Activated T-cell treated with anti-CD3 and anti-CD28 coated beads for 1 hour (primary cell): Measurements from ENCODE around the gene PAIP2B.

Experiments
- DNase-seq: peaks from one replicate; pipeline ENCODE4 v3.0.0-alpha.2; 2020; ENCODE audit warnings: low read depth

Gene PAIP2B

DNA sequence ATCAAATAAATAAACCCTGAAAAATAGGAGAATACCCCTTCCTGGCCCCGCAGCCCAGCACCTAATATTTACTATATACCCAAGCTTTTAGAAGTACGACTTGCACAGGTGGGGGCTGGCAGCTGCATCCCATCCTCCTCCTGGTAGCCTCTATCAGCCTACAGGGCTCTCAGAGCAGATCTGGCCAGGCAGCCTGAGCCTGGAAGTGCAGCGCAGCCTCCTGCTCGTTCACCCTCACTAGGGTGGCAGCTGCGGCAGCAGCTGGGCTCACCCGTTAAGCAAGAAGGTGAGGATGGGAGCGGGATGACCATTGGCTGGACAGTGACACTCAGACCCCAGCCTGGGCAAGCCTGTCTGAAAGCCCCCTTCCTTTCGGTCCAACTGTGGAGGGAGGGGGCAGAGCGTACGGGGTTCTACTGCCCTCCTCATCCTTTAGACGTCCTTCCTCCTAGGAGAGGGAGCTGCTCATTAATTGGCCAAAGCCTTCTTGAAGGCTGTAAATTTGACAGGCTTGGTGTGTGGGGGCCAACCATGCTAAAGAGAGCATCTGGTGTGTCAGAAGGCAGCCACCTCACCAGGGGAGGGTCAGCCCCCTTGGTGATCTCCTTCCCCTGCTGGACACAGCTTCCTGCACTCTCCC lies 73.2 kb downstream of the PAIP2B start:
- no peak for DNase-seq

DNA sequence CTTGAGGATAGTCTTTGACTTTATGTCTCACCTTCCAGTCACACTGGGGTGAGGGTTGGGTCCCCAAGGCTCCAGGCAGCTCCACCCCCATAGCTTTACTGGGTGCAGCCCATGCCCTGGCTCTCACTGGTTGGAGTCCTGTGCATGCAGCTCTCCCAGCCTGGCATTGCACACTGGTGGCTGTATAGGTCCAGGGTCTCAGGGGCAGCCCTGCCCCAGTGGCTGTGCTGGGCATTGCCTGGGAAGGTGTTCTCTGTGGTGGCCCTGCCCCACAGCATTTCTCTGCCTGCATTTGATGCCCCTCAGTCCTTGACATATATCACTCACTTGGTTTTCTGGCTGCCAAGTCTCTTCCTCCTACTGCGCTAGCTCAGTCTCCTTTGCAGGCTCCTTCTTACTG lies 75.3 kb downstream of the PAIP2B start:
- no peak for DNase-seq

DNA sequence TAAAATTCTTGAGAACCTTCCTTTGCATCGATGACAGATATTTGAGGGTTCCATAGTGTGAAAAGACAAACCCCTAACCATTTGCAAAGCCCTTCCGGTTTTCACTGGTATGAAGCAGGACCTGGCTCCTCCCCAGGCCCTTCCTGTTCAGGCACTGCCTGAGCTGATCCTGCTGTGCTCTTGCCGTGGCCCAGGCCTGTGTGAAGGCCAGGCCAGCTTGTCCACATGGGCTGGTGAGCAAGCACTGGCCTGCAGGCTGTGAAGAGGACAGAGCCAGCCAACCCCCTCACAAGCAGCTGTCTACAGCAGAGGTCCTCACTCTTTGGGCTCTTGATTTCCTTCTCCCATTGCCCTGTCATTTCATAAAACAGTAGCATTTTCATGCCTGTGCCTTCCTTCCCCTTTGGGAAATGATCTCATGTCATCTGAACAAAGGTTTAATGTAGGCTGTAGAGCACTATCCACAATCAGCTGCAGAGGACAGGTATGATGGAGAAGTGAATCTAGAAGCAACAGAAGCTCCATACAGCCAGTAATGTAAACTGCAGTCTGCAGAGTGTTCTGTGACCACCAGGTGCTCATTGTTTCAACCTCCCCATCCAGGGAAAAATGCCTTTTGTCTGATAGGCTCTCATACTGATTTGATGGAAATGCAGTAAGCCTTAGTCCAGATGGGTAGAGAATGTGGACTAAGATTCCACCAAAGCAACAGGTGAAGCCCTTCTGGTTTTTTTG lies 76.7 kb downstream of the PAIP2B start:
- no peak for DNase-seq

DNA sequence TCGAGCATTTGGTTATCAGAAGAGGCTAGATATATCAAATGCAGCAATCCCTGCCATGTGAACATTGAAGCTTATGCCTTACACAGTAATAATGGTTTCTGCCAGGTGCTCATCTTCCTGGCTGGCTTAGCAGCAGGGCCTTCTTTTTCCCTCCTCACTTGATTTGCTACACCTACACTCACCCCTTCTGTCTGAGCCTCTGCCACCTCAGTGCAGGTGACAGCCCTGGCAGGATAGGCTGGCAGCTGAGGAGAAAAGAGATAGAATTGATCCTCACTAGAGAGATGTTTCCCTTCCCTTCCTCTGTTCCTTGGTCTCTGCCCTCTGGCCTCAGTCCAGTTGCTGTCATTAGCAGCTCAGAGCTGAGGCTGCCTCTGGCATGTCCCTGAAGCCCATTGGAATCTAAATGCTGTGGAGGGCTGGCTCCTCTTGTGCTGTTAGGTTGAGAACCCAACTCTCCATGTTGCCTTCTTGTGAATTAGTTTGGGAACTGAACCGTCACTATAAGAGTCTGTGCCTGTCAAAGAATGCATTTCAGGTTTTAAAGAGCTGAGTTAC lies 78.3 kb downstream of the PAIP2B start:
- DNase-seq, result no peak

DNA sequence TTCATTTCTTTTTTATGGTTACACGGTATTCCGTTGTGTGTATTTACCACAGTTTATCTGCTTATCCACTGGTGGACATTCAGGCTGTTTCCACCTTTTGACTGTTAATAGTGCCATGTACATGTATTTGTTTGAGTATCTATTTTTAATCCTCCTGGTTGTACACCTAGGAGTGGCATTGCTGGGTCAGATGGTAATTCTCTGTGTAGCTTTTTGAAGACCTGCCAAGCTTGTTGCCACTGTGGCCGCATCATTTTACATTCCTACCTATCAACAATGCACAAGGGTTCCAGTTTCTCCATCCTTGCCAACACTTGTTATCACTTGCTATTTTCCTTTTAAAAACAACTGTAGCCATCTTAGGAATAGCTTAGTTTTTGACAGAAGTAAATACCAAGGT lies 83.1 kb downstream of the PAIP2B start:
- no peak for DNase-seq

DNA sequence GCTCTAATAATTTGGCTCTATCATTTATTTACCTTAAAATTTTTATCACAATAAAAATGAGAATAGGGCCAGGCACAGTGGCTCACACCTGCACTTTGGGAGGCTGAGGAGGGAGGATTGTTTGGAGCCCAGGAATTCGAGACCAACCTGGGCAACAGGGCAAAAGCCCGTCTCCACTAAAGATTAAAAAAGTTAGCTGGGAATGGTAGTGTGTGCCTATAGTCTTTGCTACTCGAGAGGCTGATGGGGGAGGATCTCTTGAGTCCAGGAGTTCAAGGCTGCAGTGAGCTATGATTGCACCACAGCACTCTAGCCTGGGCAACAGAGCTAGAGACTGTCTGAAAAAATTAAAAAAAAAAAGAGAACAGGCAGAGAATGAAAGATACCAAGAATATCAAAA lies 90.7 kb downstream of the PAIP2B start:
- no peak for DNase-seq

- DNase-seq, result no peak
Observed at GRCh38 chr2:71133603-71134002, 93.3 kb downstream of the PAIP2B start.
